HG03025 (cell line): ENCODE data around the gene STRN.
"Not testable (repeated sequence)": the region's sequence is repeated elsewhere in the genome, so short reads cannot be mapped to it uniquely, and the experiment has no call there.

Source experiments
- ATAC-seq: cut with Tn5 transposase; IDR thresholded peaks from one replicate; pipeline ENCODE4 v1.9.1; 2021; ENCODE audit warnings: mild to moderate bottlenecking, moderate library complexity; ENCODE audit not compliant: unreplicated experiment, low FRiP score

STRN gene

GRCh38 chr2:36964496-36965058 lies 1.8 kb downstream of the STRN start:
- ATAC-seq, result no peak

- no peak for ATAC-seq
These were observed 2.6 kb downstream of the STRN start for GRCh38 chr2:36963734-36964133.

- ATAC-seq, result no peak
These were observed 3.2 kb downstream of the STRN start for GRCh38 chr2:36963106-36963505.

- ATAC-seq, result no peak
These were observed 5.6 kb downstream of the STRN start for GRCh38 chr2:36960773-36961172.

- no peak for ATAC-seq
These were observed 6.2 kb downstream of the STRN start for GRCh38 chr2:36960005-36960675.

- ATAC-seq, result no peak
These were observed 11.2 kb downstream of the STRN start for GRCh38 chr2:36954977-36955607.

- ATAC-seq, result no peak
These were observed 13.6 kb downstream of the STRN start for GRCh38 chr2:36952748-36953197.

GRCh38 chr2:36951574-36951973 lies 14.8 kb downstream of the STRN start:
- ATAC-seq, result no peak

GRCh38 chr2:36951027-36951518 lies 15.3 kb downstream of the STRN start:
- no peak for ATAC-seq

GRCh38 chr2:36949845-36950244 lies 16.5 kb downstream of the STRN start:
- no peak for ATAC-seq

GRCh38 chr2:36945240-36945639 lies 21.1 kb downstream of the STRN start:
- not testable (repeated sequence) for ATAC-seq

GRCh38 chr2:36941867-36942266 lies 24.5 kb downstream of the STRN start:
- no peak for ATAC-seq

GRCh38 chr2:36936526-36936925 lies 29.8 kb downstream of the STRN start:
- not testable (repeated sequence) for ATAC-seq

GRCh38 chr2:36931688-36932087 lies 34.6 kb downstream of the STRN start:
- ATAC-seq, result not testable (repeated sequence)

- not testable (repeated sequence) for ATAC-seq
These were observed 35.4 kb downstream of the STRN start for GRCh38 chr2:36930787-36931410.

GRCh38 chr2:36926175-36927132 lies 39.9 kb downstream of the STRN start:
- not testable (repeated sequence) for ATAC-seq

- ATAC-seq, result not testable (repeated sequence)
These were observed 43.7 kb downstream of the STRN start for GRCh38 chr2:36922629-36923028.

- no peak for ATAC-seq
These were observed 44.4 kb downstream of the STRN start for GRCh38 chr2:36921984-36922383.

GRCh38 chr2:36919041-36919837 lies 47.1 kb downstream of the STRN start:
- no peak for ATAC-seq
